Measurements from ENCODE around the gene NPAS3. TPM values are rescaled to one million over a fixed set of nuclear protein-coding genes. Genes with fewer than 3 reads are reported as not detected.

Gene NPAS3
- total and polyA plus RNA-seq, 2 donors (not counting 3 experiments of a cell fraction or from before 2014, with no cell fraction given) = 0.10 to 0.13 TPM

- Histone ChIP-seq H3K4me1 (ENCODE audit: control insufficient read depth, extremely low read depth, insufficient read depth, low read length) (no peaks in the 10 kb centered on the region), H3K36me3 (ENCODE audit: control insufficient read depth in 2 of 2, extremely low read depth in 1 of 2, insufficient read depth in 2 of 2, low read length in 2 of 2) (no peaks in the 10 kb centered on the region), H3K4me3 (replicated peaks in 1 of 3; ENCODE audit: insufficient read depth in 1 of 3, low read depth in 1 of 3, low read length in 3 of 3) (no peak overlapping the region), H3K9me3 (replicated peaks; ENCODE audit: control insufficient read depth, insufficient read depth, low read length) (no peaks in the 10 kb centered on the region), H3K9ac (replicated peaks; ENCODE audit: extremely low read depth, insufficient read depth, low read length) (no peak overlapping the region), H3K4me2 (ENCODE audit: insufficient read depth, low read length) (no peak overlapping the region), H3K27me3 (ENCODE audit: control insufficient read depth in 2 of 2, insufficient read depth in 2 of 2, low read length in 2 of 2) (peaks cover 0 to 1% of the 10 kb centered on the region in 2 experiments), H3K9me1 (replicated peaks; ENCODE audit: control insufficient read depth, extremely low read depth, insufficient read depth, low read length) (no peaks in the 10 kb centered on the region), H4K20me1 (replicated peaks; ENCODE audit: control insufficient read depth, extremely low read depth, insufficient read depth, low read length) (no peaks in the 10 kb centered on the region), H2AFZ (ENCODE audit: low read depth, low read length) (no peak overlapping the region), H3K27ac (ENCODE audit: insufficient read depth, low read depth, low read length) (no peak overlapping the region), H3K79me2 (ENCODE audit: control insufficient read depth, insufficient read depth, low read length) (no peaks in the 10 kb centered on the region)
- TF ChIP-seq CTCF (IDR thresholded peaks at IDR 0.05; ENCODE audit: extremely low read depth in 1 of 2, insufficient read depth in 1 of 2, low read depth in 1 of 2, low read length in 2 of 2) (no peak), POLR2A (IDR thresholded peaks at IDR 0.05; ENCODE audit: low read depth, low read length) (no peak), EZH2 (IDR thresholded peaks at IDR 0.05; ENCODE audit: borderline replicate concordance, low read depth, low read length, severe bottlenecking) (no peak), FOS (IDR thresholded peaks at IDR 0.05; ENCODE audit: borderline replicate concordance, insufficient read depth, low read length) (no peak), JUN (IDR thresholded peaks at IDR 0.05; ENCODE audit: borderline replicate concordance, insufficient read depth, insufficient read length, low read depth) (no peak), GATA2 (IDR thresholded peaks at IDR 0.05; ENCODE audit: insufficient read depth, insufficient read length, low read depth, low read length) (no peak), MYC (IDR thresholded peaks at IDR 0.05; ENCODE audit: low read depth, low read length) (no peak), MAX (IDR thresholded peaks at IDR 0.05; ENCODE audit: insufficient read depth, insufficient read length) (no peak), POLR2AphosphoS5 (IDR thresholded peaks at IDR 0.05; ENCODE audit: insufficient read depth, low read depth, low read length) (no peak)
- dilution Hi-C loops (cut with MboI; ENCODE audit: extremely low pct_ligation_motif_present, low sequenced_read_pairs) (loop anchor here (25.0 kb wide), 1 partner anchor 323 kb away; no protein-coding TSS in a partner anchor), intact Hi-C loops (cut with micrococcal nuclease) (no loop called here)
- BruUV-seq (replicated peaks) = no TSS peak
- ChIA-PET CTCF (no interaction called here), POLR2A (no interaction called here)
- DNase-seq (ENCODE audit: low read depth, low spot score) = no peak
- FAIRE-seq = no peak
These were observed 525.7 kb downstream of the NPAS3 start for GRCh38 chr14:33464254-33464962.

Data from endothelial cell of umbilical vein (primary cell).